Neural progenitor cell (in vitro differentiated cells): ENCODE results near the gene GDPGP1. TPM values are rescaled to one million over a fixed set of nuclear protein-coding genes. Genes with fewer than 3 reads are reported as not detected.
A peak's percentile ranks its signal among the peaks of the same experiment; 100 is the strongest.

Experiments used
- DNase-seq: peaks from one replicate; pipeline ENCODE4 v3.0.0-alpha.2; 2016; ENCODE audit warnings: low spot score
- H2AFZ ChIP-seq: fragments of 200-600 bp; sonication (generic); replicated peaks from 2 replicates; pipeline ENCODE4 v1.6.1; 2016; ENCODE audit warnings: antibody characterized with exemption
- H3F3A ChIP-seq: fragments of 200-600 bp; sonication (generic); 2 replicates; pipeline ENCODE4 v1.6.1; 2016; ENCODE audit warnings: antibody characterized with exemption, low read depth
- H3K27ac ChIP-seq: fragments of 200-600 bp; sonication (generic); 2 replicates; pipeline ENCODE4 v1.5.1; 2016; ENCODE audit warnings: mild to moderate bottlenecking
- H3K27me3 ChIP-seq: fragments of 200-600 bp; sonication (generic); 2 replicates; pipeline ENCODE4 v1.6.1; 2016; ENCODE audit warnings: mild to moderate bottlenecking, moderate library complexity
- H3K36me3 ChIP-seq: fragments of 200-600 bp; sonication (generic); 2 replicates; pipeline ENCODE4 v1.5.1; 2016
- H3K4me1 ChIP-seq: fragments of 200-600 bp; sonication (generic); 2 replicates; pipeline ENCODE4 v1.6.1; 2016; ENCODE audit warnings: mixed run types
- H3K4me2 ChIP-seq: fragments of 200-600 bp; sonication (generic); 2 replicates; pipeline ENCODE4 v1.6.1; 2016
- H3K4me3 ChIP-seq: fragments of 200-600 bp; sonication (generic); 2 replicates; pipeline ENCODE4 v1.5.1; 2016
- H3K79me2 ChIP-seq: fragments of 200-600 bp; sonication (generic); 2 replicates; pipeline ENCODE4 v1.6.1; 2016; ENCODE audit warnings: low read depth
- H3K9ac ChIP-seq: fragments of 200-600 bp; sonication (generic); 2 replicates; pipeline ENCODE4 v1.6.1; 2016
- H3K9me3 ChIP-seq: fragments of 200-600 bp; sonication (generic); 2 replicates; pipeline ENCODE4 v1.5.1; 2016; ENCODE audit warnings: low read depth
- H4K20me1 ChIP-seq: fragments of 200-600 bp; sonication (generic); 2 replicates; pipeline ENCODE4 v1.6.1; 2016; ENCODE audit warnings: low read depth
- H3K27ac Mint-ChIP-seq: 3 replicates; pipeline ENCODE4 v1.8.0; 2021; ENCODE audit warnings: mixed read lengths
- H3K27me3 Mint-ChIP-seq: 2 replicates; pipeline ENCODE4 v1.8.0; 2022; ENCODE audit warnings: low read depth, mild to moderate bottlenecking, inconsistent platforms, moderate library complexity, mixed read lengths; ENCODE audit not compliant: insufficient read depth
- H3K36me3 Mint-ChIP-seq: 3 replicates; pipeline ENCODE4 v1.8.0; 2021; ENCODE audit warnings: mixed read lengths
- H3K4me1 Mint-ChIP-seq: 3 replicates; pipeline ENCODE4 v1.8.0; 2021; ENCODE audit warnings: mixed read lengths
- H3K4me3 Mint-ChIP-seq: 3 replicates; pipeline ENCODE4 v1.8.0; 2021; ENCODE audit warnings: mild to moderate bottlenecking, moderate library complexity, mixed read lengths
- H3K9me3 Mint-ChIP-seq: 3 replicates; pipeline ENCODE4 v1.8.0; 2020; ENCODE audit warnings: mixed read lengths
- EZH2 ChIP-seq: fragments of 200-600 bp; sonication (generic); IDR thresholded peaks from 2 replicates; pipeline ENCODE4 v1.6.1; 2017; ENCODE audit warnings: antibody characterized with exemption, mild to moderate bottlenecking, moderate library complexity
- EZH2phosphoT487 ChIP-seq: fragments of 200-600 bp; sonication (generic); IDR thresholded peaks from 2 replicates; pipeline ENCODE4 v1.6.1; 2017; ENCODE audit warnings: antibody characterized with exemption
- total RNA-seq: library from RNA; depleted of rRNA; stranded (reverse); fragments of >200 nt; gene quantifications from 2 replicates; pipeline ENCODE4 v1.2.3, GENCODE V29; 2015; ENCODE audit warnings: low replicate concordance
- TF ChIP-seq, protein P1 (sequence below): fragments of 200-600 bp; sonication (generic); IDR thresholded peaks from 2 replicates; pipeline ENCODE4 v1.5.1; 2017; ENCODE audit warnings: antibody characterized with exemption, mild to moderate bottlenecking

The GDPGP1 gene
- total RNA-seq, 1 donor from 2014 or later = 0.67 TPM

GRCh38 chr15:90241343-90242192, 7.6 kb downstream of the GDPGP1 start:
- Histone ChIP-seq H3F3A (no peaks in the 10 kb centered on the region), H3K36me3 (no peaks in the 10 kb centered on the region), H3K4me1 (no peaks in the 10 kb centered on the region), H3K9ac (no peak overlapping the region), H2AFZ (no peak overlapping the region), H3K27ac (no peak overlapping the region), H3K9me3 (no peaks in the 10 kb centered on the region), H3K27me3 (no peaks in the 10 kb centered on the region), H3K4me2 (no peak overlapping the region), H3K4me3 (no peak overlapping the region), H4K20me1 (no peaks in the 10 kb centered on the region), H3K79me2 (no peaks in the 10 kb centered on the region)
- peaks cover 4% of the 10 kb centered on the region for H3K36me3 Mint-ChIP-seq
- H3K9me3 Mint-ChIP-seq = no peaks in the 10 kb centered on the region
- no peak for DNase-seq
- TF ChIP-seq, protein P1, sequence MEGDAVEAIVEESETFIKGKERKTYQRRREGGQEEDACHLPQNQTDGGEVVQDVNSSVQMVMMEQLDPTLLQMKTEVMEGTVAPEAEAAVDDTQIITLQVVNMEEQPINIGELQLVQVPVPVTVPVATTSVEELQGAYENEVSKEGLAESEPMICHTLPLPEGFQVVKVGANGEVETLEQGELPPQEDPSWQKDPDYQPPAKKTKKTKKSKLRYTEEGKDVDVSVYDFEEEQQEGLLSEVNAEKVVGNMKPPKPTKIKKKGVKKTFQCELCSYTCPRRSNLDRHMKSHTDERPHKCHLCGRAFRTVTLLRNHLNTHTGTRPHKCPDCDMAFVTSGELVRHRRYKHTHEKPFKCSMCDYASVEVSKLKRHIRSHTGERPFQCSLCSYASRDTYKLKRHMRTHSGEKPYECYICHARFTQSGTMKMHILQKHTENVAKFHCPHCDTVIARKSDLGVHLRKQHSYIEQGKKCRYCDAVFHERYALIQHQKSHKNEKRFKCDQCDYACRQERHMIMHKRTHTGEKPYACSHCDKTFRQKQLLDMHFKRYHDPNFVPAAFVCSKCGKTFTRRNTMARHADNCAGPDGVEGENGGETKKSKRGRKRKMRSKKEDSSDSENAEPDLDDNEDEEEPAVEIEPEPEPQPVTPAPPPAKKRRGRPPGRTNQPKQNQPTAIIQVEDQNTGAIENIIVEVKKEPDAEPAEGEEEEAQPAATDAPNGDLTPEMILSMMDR = no peak
- no peak for TF ChIP-seq EZH2phosphoT487
- TF ChIP-seq EZH2 = no peak
- H3K4me3 Mint-ChIP-seq = no peak overlapping the region
- peaks cover 2% of the 10 kb centered on the region for H3K27me3 Mint-ChIP-seq
- H3K4me1 Mint-ChIP-seq = peaks cover 2% of the 10 kb centered on the region
- H3K27ac Mint-ChIP-seq = no peak overlapping the region

- Histone ChIP-seq H3K36me3 (no peaks in the 10 kb centered on the region), H3K4me3 (no peak overlapping the region), H2AFZ (no peak overlapping the region), H4K20me1 (no peaks in the 10 kb centered on the region), H3K79me2 (no peaks in the 10 kb centered on the region), H3K4me1 (no peaks in the 10 kb centered on the region), H3K4me2 (no peak overlapping the region), H3K27me3 (no peaks in the 10 kb centered on the region), H3K9ac (no peak overlapping the region), H3F3A (no peaks in the 10 kb centered on the region), H3K27ac (no peak overlapping the region), H3K9me3 (no peaks in the 10 kb centered on the region)
- DNase-seq = no peak
- H3K4me3 Mint-ChIP-seq = no peak overlapping the region
- peaks cover 2% of the 10 kb centered on the region for H3K4me1 Mint-ChIP-seq
- no peak overlapping the region for H3K27ac Mint-ChIP-seq
- H3K27me3 Mint-ChIP-seq = peaks cover 2% of the 10 kb centered on the region
- TF ChIP-seq, protein P1 = no peak
- no peak for TF ChIP-seq EZH2phosphoT487
- TF ChIP-seq EZH2 = no peak
- no peaks in the 10 kb centered on the region for H3K9me3 Mint-ChIP-seq
- no peaks in the 10 kb centered on the region for H3K36me3 Mint-ChIP-seq
These were observed 10.1 kb downstream of the GDPGP1 start for GRCh38 chr15:90243943-90244639.

DNA sequence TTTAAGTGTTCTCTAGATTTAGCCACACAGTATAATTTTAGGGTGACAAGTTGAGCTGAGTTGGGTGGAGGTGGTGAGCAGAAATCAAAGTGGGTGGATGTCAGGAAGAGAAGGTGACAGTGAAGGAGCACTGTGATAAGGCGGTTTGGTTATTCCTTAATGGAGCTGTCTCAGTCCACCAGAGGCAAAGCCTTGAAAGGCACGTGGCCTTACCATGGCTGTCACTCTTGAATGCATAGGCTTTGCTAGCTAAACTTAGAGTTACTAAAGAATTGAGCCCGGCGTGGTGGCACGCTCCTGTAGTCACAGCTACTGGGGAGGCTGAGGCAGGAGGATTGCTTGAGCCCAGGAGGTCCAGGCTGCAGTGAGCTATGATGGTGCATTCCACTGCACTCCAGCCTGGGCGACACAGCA, 14.8 kb downstream of the GDPGP1 start:
- H3K4me3 ChIP-seq = no peak overlapping the region
- H3K4me3 Mint-ChIP-seq = peak overlapping the region; percentile 83

More for the DNA sequence above, 14.8 kb downstream of the GDPGP1 start:
- no peaks in the 10 kb centered on the region for H3K9me3 ChIP-seq
- Mint-ChIP-seq H3K4me1 (peaks cover 7% of the 10 kb centered on the region), H3K27me3 (peaks cover 3% of the 10 kb centered on the region), H3K36me3 (no peaks in the 10 kb centered on the region), H3K9me3 (no peaks in the 10 kb centered on the region), H3K27ac (peak overlapping the region; percentile 2)
- no peak overlapping the region for H2AFZ ChIP-seq
- H3K4me1 ChIP-seq = no peaks in the 10 kb centered on the region
- no peak for DNase-seq
- H3K36me3 ChIP-seq = no peaks in the 10 kb centered on the region
- no peaks in the 10 kb centered on the region for H3K79me2 ChIP-seq
- H3K27me3 ChIP-seq = peaks cover 15% of the 10 kb centered on the region
- H3K9ac ChIP-seq = no peak overlapping the region
- H4K20me1 ChIP-seq = no peaks in the 10 kb centered on the region
- H3K4me2 ChIP-seq = peak overlapping the region; percentile 97
- no peak overlapping the region for H3K27ac ChIP-seq
- no peaks in the 10 kb centered on the region for H3F3A ChIP-seq
- TF ChIP-seq EZH2 (no peak), EZH2phosphoT487 (no peak)
- TF ChIP-seq, protein P1 = no peak
